Brain microvascular endothelial cell (primary cell): ENCODE measurements around the gene TTC38.

Experiments used
- DNase-seq: peaks from one replicate; pipeline ENCODE4 v3.0.0-alpha.2; 2020
- H3K27ac ChIP-seq: fragments of 250-450 bp; sonication (Bioruptor Pico); 2 replicates; pipeline ENCODE4 v1.5.1; 2020; ENCODE audit warnings: mild to moderate bottlenecking, moderate library complexity
- H3K27me3 ChIP-seq: fragments of 250-450 bp; sonication (Bioruptor Pico); replicated peaks from 2 replicates; pipeline ENCODE4 v1.5.1; 2020; ENCODE audit warnings: mild to moderate bottlenecking
- H3K36me3 ChIP-seq: fragments of 250-450 bp; sonication (Bioruptor Pico); replicated peaks from 2 replicates; pipeline ENCODE4 v1.5.1; 2020; ENCODE audit warnings: mild to moderate bottlenecking
- H3K4me3 ChIP-seq: 2 replicates; pipeline ENCODE4 v1.5.1; 2011; ENCODE audit warnings: low read depth, mild to moderate bottlenecking, control low read depth, low read length, moderate library complexity
- in situ Hi-C: cut with HindIII; loops from 2 replicates; pipeline ENCODE4 v1.10.0; 2017; ENCODE audit warnings: low sequenced_read_pairs, low pct_ligation_motif_present
- TF ChIP-seq, protein P1 (sequence below): IDR thresholded peaks from 2 replicates; pipeline ENCODE4 v1.5.1; 2011; ENCODE audit warnings: low read depth, mild to moderate bottlenecking, moderate library complexity, low read length, control low read depth, inconsistent platforms; ENCODE audit errors: missing control alignments

Gene TTC38

DNA sequence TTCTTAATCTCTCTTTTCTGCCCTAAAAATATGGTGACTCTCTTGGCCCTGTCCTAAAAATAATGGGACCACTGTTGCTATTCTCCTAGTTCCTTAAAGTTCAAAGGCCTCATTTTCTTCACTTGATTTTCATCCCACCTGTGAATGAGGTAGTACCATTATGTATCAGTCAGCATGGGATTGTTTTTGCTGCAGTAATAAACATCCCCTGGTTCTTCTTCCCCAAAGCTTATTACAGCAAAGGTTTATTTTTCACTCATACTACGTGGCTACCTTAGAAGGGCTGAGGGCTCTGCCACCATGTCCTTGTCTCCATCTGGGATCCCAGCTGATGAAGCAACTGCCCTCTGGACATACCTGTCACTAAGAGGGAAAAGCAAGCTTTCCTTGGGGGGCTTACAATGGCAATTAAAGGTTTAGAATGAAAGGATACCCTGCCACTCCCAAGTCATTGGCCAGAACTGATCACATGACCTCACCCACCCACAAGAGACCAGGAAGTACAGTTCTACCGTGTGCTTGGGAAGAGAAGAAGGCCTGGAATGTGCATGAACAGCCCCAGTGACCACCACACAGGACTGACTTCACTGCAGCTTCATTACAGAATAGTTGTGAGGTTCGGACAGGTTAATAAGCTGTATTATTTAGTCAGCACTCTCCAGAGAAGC is 7.8 kb downstream of the TTC38 start:
- no peak for DNase-seq
- TF ChIP-seq, protein P1, sequence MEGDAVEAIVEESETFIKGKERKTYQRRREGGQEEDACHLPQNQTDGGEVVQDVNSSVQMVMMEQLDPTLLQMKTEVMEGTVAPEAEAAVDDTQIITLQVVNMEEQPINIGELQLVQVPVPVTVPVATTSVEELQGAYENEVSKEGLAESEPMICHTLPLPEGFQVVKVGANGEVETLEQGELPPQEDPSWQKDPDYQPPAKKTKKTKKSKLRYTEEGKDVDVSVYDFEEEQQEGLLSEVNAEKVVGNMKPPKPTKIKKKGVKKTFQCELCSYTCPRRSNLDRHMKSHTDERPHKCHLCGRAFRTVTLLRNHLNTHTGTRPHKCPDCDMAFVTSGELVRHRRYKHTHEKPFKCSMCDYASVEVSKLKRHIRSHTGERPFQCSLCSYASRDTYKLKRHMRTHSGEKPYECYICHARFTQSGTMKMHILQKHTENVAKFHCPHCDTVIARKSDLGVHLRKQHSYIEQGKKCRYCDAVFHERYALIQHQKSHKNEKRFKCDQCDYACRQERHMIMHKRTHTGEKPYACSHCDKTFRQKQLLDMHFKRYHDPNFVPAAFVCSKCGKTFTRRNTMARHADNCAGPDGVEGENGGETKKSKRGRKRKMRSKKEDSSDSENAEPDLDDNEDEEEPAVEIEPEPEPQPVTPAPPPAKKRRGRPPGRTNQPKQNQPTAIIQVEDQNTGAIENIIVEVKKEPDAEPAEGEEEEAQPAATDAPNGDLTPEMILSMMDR = no peak
- Histone ChIP-seq H3K4me3 (no peak overlapping the region), H3K27ac (no peak overlapping the region), H3K27me3 (no peaks in the 10 kb centered on the region), H3K36me3 (peaks cover 54% of the 10 kb centered on the region)
- in situ Hi-C loops = no loop called here

- H3K27ac ChIP-seq = no peak overlapping the region
- no peak for DNase-seq
- H3K4me3 ChIP-seq = no peak overlapping the region
- TF ChIP-seq, protein P1 = no peak
- H3K36me3 ChIP-seq = peaks cover 56% of the 10 kb centered on the region
- no peaks in the 10 kb centered on the region for H3K27me3 ChIP-seq
- in situ Hi-C loops = no loop called here
These were observed 8.8 kb downstream of the TTC38 start for GRCh38 chr22:46276563-46276962.

DNA sequence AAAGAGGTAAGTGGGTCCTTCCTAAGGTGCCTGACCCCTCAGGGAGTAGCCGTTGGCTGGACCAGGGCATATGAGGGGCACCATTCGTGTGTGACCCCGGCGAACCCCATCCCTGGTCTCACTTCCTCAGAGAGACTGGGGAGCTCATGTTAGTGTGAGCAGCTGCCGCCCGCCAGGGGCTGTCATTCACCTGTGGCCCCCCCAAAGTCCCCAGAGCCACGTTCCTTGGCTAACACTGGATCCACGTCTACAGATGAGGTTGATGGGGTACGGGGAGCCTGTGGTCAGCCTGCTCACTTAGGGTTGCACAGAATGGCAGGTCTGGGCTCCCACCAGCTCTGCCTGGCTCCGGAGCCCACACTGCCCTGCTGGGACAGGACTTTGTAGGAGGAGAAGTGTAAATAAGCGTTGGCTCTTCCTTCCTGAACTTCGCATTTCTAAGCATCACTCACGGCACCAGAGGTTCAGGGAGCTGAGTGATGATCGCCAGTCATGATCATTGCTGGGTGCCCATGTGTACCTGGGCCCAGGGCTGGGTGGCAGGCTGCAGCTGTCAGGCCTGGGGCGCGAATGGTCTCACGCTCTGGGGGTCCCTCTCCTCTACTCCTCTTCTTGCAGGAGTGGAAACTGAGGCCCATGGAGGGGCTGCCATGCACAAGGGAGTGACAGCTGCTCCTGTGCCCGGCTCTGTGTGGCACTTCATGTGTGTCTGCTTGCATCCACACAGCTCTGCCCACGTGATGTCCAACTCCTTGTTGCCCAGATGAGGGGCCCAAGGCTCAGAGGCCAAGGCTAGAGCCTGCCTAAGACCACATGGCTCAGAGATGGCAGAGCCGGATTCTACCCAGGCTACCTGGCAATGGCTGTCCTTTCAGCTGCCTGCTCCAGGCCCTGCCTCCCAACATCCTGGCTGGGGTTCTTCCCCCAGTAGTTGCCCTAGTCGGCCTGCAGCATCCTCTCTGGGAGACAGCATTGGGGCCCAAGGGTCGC is 11.1 kb downstream of the TTC38 start:
- in situ Hi-C loops = no loop called here
- H3K27ac ChIP-seq = no peak overlapping the region
- DNase-seq = no peak
- TF ChIP-seq, protein P1 = no peak
- H3K36me3 ChIP-seq = peaks cover 60% of the 10 kb centered on the region
- H3K27me3 ChIP-seq = no peaks in the 10 kb centered on the region
- H3K4me3 ChIP-seq = no peak overlapping the region

GRCh38 chr22:46280063-46280817 is 12.4 kb downstream of the TTC38 start:
- H3K36me3 ChIP-seq = peaks cover 69% of the 10 kb centered on the region
- no peak for DNase-seq
- in situ Hi-C loops = no loop called here
- H3K4me3 ChIP-seq = no peak overlapping the region
- TF ChIP-seq, protein P1 = no peak
- H3K27ac ChIP-seq = no peak overlapping the region
- H3K27me3 ChIP-seq = no peaks in the 10 kb centered on the region

DNA sequence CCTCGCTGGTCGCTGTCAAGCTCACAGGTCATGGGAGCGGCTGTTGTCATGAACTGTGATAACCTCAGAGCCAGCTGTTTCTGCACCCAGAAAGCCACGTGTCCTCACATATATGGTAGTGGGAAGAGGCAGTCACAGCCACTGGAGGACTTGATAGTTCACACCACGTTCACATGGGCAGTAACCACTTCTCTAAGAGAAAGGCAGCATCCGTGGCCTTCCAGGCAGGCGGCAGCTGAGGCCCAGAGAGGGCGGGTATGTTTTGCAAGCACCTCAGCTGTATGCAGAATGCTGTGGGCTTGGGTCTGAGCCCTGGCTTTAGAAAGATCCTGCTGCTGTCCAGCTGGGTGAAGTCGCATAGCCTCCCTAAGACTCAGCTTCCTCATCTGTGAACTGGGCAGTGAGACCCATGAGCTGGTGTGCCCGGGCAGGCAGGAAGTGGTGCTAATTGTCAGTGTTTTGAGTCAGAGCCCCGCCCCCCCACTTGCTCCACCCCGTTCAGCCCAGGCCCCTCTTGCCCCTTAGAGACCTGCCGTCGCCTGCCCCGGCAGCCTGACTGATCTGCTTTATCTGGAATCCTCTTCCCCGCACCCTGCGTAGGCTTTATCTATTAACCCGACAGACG is 13.3 kb downstream of the TTC38 start:
- Histone ChIP-seq H3K4me3 (no peak overlapping the region), H3K36me3 (peaks cover 63% of the 10 kb centered on the region), H3K27ac (no peak overlapping the region), H3K27me3 (no peaks in the 10 kb centered on the region)
- in situ Hi-C loops = no loop called here
- DNase-seq = no peak
- TF ChIP-seq, protein P1 = no peak
